NCI-H2196 treated with DMSO at 0.1 percent for 48 hours (cell line): Measurements from ENCODE around the gene POLR3GL.
"Not testable (repeated sequence)": the region's sequence is repeated elsewhere in the genome, so short reads cannot be mapped to it uniquely, and the experiment has no call there.

Experiments
- DNase-seq: peaks from one replicate; lab custom pipeline; 2025; ENCODE audit not compliant: unreplicated experiment; lab: John Stamatoyannopoulos, UW

Gene POLR3GL, protein sequence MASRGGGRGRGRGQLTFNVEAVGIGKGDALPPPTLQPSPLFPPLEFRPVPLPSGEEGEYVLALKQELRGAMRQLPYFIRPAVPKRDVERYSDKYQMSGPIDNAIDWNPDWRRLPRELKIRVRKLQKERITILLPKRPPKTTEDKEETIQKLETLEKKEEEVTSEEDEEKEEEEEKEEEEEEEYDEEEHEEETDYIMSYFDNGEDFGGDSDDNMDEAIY

DNA sequence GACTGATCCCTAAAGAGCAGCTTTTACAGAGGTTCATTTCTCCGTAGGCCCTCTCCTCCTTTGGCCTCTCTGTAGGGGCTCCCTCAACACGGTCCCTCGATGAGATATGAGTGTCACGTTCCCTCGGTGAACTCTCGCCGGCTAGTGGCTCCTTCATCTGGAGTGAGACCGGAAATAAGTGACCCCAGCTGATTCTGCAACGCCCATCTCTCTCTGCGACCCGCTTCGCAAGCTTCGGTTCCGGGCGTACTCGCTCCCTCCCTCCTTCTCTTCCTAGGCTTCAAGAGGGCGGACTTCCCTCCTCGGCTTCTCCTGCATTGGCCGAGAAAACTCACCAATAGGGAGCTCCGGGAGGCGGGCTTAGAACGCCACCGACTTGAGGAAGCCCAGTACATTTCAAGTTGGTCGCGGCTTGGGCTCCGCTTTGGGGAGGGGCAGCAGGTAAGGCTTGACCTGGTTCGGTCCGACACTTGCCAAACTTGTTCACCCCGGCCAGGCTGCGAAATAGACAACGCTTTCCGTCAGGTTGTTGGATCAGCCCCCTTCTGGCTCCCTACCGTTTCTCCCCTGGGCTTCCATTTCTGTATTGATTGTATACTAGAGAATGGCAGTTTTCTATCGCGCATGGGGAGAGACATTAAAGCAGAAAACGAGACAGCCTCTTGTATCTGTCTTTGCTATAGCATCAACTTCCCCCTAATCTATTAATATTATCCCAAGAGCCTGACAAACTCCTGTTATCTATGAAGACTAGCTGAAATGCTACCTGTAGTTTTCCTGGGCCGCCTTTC is at the start of gene POLR3GL, which contains the start of gene ANKRD34A:
TSS of gene POLR3GL (plus strand) at position 363 of the 791 bp plus-strand sequence. CDS start 10,176 bp downstream, outside the sequence.
TSS of gene ANKRD34A (minus strand) at position 248 of the 791 bp plus-strand sequence. CDS start 2,816 bp downstream, outside the sequence.
- DNase-seq = peak; percentile 90

DNA sequence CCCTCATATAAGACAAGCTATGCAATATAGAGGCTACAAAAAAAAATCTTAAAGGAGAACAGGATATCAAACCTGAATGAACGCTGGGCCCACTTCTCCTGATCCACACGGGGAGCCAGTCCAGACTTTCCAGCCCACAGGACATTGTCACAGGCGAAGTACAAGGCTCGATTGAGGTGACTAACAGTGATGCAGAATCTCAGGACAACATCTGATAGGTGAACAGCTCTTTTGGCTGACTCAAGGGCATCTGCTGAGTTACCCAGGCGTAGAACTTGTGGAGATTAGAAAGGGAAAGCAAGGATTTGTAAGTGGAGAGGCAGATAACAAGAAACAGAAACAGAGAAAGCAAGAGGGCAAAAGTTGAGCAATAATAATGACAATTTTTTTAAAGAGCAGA is 47.7 kb upstream of the POLR3GL start:
- no peak for DNase-seq

DNA sequence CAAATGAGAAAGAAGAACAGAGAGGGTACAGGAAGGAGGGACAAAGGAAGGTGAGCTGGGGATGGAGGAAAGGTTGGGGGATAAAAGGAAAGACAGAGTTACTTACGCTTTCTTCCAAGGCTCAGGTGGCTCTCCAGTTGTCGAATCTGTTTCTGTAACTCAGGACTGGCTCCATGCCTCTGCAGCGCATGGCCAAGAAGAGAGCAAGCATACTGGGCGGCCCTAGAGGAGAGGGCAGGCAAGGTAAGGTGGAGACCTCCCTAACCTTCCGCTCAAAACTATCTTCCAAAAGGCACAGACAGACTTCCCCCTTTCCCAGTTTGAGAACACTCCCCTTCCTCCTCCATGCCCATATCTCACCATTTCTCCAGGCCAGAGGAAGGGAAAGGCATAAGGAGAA is 46.9 kb upstream of the POLR3GL start:
- DNase-seq = no peak

DNA sequence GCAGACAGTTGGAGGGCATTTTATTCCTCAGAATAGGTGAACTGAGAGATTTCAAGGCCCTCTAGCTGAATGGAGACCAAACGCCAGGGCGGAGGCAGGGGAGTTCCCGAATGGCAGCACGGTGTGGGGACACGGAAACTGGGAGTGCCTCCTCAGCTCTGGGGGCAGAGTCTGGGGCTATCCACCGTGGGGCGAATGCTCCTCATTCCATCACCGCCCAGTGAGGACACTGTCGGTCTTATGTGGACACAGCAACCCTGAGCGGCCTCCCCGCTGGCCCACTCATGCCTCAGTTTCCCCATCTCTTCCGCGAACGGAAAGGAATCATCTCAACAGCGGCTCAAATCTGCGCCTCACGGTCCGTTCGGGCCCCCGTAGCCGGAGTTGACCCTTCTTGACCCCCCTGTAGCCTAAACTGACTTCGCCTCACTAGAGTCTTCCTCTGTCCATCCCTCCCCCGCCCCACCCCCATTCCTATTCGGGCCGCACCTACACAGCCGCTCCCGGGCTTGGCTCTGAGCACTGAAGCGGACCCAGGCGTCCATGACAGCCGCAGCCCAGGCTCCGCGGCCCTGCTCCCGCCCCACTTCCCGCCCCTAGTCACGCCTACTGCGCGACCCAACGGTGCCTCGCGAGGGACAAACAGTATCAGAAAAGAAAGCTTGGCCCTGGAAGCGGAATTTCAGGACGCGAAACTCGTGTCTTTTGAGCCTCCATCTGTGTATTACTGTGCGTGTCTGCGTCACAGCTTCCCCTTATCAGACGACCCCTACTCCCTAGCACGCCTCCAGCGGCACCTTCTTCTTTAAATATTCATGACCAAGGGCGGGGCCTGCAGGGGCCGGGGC is 46.1 kb upstream of the POLR3GL start, which contains the start of gene PEX11B:
TSS of gene PEX11B (minus strand) at position 574 of the 848 bp plus-strand sequence. CDS start at position 545, 29 bp downstream.
- peak; percentile 73 for DNase-seq

DNA sequence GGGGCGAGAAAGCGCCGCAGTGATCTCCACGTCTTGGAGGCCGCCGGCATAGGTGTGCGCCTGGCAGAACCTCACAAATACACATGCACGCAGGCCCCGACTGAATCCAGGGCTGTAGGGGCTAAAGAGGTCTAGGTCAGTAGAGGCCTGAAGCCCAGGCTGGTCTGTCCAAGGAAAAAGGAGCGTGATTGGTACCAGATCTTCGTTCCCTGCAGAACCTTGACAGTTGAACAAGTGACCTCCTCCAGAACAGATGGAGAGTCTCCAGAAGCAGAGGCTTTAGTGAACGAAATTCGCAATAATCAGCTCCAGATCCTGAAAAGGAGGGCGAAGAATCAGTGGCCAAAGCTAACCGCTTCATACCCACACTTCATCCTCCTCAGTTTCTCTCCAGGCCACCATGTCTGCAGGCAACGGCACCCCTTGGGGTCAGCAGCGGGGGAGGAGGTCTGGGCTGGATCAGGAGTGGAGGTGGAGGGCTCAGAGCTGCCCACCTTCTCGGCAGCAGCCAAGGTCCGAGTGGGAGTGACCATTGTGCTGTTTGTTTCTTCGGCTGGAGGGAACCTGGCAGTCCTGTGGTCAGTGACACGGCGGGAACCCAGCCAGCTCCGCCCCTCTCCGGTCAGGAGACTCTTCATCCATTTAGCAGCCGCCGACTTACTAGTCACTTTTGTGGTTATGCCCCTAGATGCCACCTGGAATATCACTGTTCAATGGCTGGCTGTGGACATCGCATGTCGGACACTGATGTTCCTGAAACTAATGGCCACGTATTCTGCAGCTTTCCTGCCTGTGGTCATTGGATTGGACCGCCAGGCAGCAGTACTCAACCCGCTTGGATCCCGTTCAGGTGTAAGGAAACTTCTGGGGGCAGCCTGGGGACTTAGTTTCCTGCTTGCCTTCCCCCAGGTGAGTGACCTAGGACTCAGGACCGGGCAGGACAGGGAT is 45.2 kb upstream of the POLR3GL start:
- peak; percentile 28 for DNase-seq

DNA sequence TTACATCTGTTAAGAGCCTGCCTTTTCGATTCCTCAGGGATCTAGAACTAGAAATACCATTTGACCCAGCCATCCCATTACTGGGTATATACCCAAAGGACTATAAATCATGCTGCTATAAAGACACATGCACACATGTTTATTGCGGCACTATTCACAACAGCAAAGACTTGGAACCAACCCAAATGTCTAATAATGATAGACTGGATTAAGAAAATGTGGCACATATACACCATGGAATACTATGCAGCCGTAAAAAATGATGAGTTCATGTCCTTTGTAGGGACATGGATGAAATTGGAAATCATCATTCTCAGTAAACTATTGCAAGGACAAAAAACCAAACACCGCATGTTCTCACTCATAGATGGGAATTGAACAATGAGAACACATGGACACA is 44.2 kb upstream of the POLR3GL start:
- not testable (repeated sequence) for DNase-seq

DNA sequence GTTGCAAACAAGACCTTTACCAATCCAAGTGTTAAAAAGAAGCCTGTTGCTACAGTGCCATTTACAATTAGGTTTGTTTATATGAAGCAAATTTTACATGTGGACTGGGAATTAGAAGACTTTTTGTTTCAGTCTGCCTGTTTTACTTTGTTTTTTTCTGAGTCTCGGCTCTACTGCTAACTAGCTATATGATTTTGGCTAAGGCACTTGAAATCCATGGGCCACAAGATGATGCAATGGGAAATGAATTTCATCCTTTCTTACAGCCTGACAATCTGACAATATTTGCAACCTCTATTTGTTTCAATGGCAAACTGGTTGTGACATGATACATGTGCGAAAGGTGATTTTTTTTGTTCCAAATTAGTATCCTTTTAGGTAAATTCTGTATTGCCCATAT is 42.2 kb upstream of the POLR3GL start:
- DNase-seq = no peak

DNA sequence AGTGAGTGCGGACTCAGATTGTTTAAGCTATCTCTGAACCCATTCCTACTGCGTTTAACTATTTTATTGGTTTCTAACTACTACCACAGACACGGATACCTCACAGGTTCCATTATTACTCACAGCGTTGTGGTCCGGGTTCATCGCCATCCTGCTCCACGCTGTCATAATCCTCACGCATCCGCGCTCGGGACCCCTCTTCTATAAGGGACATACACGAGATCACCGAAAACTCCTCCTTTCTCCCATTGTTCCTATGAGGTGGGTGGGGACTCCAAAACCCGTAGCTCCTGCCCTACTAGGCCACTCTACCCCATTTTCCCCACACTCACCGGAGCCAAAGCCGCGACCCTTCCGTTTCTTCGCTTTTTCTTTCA is 37.8 kb upstream of the POLR3GL start:
- DNase-seq = no peak

DNA sequence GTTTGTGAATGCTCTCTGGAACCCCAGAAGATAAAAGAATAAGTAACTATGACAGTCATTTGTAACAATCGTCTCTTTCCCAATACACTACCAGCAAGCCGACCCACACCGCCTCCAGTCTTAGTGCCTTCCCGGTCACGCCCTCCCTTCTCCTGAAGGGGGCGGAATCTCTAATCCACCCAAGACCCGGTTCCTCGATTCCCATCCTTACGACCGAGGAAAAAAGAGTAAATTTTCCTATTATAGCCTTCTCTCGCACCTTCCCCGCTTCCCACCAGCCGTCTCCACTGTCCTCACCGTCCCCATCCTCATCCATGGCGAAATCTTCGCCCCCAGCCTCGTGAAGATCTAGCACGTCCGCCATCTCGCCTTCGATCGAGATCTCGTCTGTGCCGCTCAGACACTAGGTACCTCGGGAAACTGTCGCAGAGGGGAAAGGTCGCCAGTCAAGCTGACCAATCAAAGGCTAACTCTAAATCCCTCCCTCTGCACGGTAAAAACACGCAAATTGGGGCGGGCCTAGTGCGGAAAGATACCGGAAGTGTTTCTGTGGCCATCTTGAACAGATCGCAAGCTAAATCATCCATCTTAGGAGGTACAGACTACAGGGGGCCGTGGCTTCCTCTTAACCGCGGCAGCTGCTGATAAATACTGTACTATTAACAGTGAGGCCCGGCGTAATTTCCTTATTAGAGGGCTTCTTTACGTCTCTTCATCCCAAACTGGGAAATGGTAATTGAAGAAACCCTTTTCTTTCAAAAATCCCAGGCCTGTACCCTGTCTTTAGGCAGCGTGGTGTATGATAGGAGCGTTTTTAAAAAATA is 37.2 kb upstream of the POLR3GL start, which contains the start of gene RBM8A:
TSS of gene RBM8A (minus strand) at position 422 of the 824 bp plus-strand sequence. CDS start at position 364, 58 bp downstream.
- DNase-seq = peak; percentile 94

DNA sequence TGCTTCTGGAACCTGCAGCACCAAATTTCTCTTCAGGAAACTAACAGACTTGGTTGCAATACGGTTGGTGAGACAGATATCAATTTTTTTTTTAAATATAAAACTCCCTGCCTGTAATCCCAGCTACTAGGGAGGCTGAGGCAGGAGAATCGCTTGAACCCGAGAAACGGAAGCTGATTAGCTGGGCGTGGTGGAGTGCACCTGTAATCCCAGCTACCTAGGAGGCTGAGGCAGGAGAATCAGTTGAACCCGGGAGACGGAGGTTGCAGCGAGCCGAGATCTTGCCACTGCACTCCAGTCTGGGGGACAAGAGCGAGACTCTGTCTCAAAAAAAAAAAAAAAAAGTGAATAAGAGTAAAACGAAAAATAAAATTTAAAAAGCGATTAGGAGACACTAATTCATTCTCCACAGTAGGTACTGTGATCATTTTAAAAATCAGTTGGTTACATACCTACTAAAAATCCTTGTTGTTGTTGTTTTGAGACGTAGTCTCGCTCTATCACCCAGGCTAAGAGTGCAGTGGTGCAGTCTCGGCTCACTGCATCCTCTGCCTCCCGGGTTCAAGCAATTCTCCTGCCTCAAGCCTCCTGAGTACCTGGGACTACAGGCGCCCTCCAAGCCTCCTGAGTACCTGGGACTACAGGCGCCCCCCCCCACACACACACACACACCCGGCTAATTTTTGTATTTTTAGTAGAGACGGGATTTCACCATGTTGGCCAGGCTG is 36.4 kb upstream of the POLR3GL start:
- no peak for DNase-seq

DNA sequence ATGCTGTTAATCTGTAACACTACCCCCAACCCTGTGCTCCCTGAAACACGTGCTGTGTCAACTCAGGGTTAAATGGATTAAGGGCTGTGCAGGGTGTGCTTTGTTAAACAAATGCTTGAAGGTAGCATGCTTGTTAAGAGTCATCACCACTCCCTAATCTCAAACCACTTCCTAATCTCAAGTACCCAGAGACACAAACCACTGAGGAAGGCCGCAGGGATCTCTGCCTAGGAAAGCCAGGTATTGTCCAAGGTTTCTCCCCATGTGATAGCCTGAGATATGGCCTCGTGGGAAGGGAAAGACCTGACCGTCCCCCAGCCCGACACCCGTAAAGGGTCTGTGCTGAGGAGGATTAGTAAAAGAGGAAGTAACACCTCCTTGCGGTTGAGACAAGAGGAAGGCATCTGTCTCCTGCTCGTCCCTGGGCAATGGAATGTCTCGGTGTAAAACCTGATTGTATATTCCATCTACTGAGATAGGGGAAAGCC is 31.9 kb upstream of the POLR3GL start:
- DNase-seq = not testable (repeated sequence)

DNA sequence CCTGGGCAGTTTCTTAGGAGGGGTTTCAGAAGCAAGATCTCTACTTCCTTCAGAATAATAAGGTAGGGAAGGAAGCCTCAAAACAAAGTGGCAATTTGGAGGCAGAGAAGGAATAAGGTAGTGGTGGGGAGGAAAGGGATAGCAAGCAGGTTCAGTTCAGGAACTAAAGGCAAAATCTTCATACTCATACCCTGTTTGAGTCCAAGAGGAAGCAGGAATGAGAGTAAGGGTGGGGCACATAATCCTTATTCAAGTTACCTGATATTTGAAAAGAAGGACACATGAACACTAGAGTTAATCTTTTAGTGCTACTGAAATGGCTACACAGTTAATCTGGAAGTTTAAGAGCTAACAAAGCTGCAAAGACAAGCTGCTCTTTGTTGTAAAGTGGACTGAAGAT is 28.8 kb upstream of the POLR3GL start:
- DNase-seq = no peak

DNA sequence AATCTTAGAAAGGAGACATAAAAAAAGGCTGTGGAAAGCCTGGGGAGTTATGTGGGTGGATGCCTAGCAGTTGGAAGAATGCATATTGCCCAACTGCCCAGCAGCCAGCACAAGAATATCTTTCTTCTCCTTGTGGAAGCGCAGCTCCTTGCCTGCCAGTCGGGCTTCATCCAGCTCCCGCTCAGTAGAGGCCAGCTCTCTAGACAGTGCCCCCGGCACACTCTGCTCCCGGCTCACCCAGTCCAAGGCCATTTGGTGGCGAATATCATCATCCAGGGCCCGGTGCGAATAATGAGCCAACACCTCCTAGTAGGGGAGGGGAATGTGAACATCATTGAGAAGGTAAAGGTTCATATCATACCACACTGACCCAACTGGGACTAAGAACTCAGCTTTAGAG is 28.2 kb upstream of the POLR3GL start:
- no peak for DNase-seq

DNA sequence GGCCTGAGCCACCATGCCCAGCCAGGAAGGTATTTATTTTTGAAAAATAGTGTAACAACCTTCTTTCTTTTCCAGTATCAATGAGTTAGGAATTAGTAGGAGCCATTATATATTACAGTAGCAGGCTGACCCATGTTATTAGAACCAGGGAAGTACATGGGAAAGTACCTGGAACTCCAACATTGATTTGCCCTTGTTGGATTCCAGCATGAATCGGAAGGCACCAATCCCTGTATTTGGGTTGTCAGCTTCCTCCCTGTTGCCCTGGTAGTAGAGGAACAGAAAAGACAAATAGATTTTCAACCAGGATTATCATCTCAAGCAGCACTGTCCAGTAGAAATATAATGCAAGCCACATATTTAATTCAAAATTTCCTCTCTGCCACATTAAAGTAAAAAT is 27.1 kb upstream of the POLR3GL start:
- no peak for DNase-seq

DNA sequence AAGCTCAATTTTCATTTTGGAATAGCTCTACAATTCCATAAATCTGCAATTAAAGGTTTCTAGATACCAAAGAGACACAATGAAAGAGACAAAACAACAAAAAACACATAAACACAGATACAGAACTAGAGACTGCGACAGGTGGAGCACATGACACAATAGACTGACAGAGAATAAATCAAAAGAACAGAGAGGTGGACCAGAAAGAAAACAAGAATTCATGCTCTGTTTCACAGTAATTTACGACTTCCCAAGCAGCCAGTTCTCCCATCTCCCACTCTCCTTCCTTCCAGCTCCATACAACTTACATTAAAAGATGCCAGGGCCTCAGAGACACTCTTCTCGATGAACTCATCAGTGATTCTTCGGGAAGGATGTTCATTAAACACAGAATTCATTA is 22.1 kb upstream of the POLR3GL start:
- DNase-seq = no peak

DNA sequence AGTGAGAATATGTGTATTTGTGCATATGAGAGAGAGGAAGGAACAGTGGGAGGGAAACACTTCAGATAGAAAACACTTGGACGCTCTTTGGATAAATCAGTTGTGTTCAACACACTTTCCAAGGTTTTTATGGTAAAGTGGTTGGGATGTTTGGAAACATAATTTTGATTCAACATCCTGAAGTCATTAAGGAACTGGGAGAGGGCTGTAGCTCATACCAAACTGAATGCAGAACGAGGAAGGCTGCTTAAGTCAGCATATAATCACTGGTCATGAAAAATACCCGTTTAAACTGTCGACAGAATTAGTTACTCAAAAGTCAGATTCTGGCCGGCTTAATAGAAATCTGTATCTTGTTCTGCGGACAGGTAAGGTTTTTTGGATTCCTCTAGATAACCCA is 21.6 kb upstream of the POLR3GL start:
- DNase-seq = no peak

DNA sequence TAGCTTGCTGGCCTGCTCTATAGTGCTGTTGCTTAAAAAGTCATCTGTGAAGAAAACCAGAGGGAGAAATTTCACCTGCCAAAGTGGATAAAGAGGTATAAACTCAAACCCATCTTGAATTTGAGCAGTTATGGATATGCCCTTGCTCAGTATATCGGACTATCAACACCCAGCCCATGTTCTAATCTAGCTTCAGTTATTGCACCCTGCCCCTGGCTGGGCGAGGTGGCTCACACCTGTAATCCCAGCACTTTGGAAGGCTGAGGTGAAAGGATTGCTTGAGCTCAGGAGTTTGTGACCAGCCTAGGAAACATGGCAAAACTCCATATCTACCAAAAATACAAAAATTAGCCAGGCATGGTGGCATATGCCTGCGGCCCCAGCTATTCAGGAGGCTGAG is 20.0 kb upstream of the POLR3GL start:
- no peak for DNase-seq

DNA sequence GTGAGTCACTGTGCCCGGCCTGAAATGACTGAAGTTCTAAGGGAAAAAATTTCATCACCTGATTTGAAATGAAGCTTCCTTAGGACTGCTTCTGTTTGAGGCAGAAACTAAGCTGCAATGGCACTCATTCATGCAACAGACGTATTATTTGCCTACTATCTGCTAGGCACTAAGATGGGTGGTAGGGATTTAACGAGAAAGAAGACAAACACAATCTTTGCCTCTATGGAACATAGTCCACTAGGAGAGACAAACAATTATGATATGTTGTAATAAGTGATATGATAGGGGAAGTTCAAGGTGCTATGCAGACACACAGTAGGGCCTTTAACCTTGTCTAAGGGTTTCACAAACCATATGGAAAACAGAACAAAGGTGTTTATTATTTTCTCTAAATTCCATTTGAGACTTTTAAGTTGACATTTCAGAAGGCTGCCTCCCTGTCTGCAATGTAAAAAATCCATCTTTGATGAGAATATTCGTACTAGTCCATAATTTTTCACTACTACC is 18.0 kb upstream of the POLR3GL start:
- DNase-seq = no peak
